NCI-H146 treated with DMSO at 0.1 percent for 48 hours (cell line): ENCODE data around the gene CALN1.
"Not testable (repeated sequence)": the region's sequence is repeated elsewhere in the genome, so short reads cannot be mapped to it uniquely, and the experiment has no call there.

Experiments
- DNase-seq: peaks from one replicate; lab custom pipeline; 2025; ENCODE audit not compliant: unreplicated experiment; lab: John Stamatoyannopoulos, UW

CALN1 gene

DNA sequence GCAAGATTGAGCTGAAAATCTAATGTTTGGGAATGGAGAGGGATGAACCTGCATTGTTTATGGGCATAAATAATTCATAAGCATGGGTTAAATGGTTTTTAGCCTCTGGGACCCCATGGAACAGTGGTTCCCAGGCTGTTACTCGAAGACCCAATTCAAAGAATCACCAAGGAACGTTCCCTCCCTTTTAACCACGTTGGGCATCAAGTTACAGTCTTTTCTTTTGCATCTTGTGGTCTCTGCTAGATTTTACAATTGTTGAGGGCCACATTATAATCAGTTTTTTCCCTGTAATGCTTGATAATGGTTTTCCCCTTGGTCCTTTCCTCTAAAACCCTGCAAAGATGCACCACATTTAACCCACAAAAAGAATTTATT lies 2.5 kb downstream of the CALN1 start:
- DNase-seq: no peak

DNA sequence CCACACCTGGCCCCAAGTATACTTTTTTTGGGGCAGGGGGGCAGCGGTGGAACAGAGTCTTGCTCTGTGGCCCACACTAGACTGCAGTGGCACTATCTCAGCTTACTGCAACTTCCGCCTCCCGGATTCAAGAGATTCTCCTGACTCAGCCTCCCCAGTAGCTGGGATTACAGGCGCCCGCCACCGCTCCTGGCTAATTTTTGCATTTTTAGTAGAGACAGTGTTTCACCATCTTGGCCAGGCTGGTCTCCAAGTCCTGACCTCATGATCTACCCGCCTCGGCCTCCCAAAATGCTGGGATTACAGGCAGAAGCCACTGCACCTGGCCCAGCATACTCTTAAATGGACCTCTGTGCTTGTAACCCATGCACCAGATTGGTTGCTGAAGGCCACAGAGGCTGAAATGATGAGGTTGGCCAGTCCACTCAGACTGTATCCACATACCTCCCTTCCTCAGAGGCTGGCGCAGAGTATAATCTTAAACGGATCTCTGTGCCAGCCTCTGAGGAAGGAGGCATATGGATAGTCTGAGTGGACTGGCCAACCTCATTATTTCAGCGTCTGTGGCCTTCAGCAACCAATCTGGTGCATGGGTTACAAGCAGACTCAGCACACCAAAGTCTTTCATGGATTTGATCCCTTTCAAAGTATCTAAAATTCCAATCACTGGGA lies 3.0 kb downstream of the CALN1 start:
- no peak for DNase-seq

DNA sequence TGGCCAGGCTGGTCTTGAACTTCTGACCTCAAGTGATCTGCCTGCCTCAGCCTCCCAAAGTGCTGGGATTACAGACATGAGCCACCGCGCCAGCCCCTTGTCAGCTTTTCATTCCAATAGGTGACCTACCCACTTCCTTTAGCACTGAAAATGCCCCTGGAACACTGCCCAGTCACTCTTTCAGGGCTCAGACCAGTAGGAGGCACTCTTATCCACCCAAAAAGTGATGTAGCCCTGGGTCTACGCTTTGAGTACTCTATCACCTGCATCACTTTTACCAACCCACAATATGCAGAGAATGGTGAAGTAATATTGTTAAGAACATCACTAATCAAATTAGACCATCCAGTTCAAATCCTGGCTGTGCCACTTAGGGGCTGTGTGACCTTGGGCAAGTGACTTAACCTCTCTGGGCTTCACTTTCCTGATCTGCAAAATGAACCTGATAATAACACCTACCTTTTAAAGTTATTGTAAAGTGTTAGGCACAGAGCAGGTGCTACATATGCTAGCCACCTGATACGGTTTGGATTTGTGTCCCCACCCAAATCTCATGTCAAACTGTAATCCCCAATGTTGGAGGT lies 5.2 kb downstream of the CALN1 start:
- DNase-seq: no peak

DNA sequence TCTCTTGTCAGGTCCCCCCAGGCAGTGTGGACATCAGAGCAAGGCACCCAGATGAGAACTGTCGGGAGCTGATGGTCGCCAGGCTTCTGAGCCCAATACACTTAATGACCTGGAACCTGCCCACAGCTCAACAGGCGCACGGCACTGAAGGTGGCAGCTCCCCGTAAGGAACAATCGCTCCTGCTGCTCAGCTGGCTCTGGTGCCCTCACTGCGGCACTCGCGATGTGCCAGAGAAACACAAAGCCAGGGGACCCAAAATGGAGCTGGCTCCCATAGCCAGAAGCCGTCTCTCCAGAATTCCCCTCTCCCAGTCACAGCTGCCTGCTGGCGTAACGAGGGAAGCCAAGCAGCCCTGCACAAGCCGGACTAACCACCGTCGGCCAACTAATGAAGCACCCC lies 6.3 kb downstream of the CALN1 start:
- DNase-seq: no peak

DNA sequence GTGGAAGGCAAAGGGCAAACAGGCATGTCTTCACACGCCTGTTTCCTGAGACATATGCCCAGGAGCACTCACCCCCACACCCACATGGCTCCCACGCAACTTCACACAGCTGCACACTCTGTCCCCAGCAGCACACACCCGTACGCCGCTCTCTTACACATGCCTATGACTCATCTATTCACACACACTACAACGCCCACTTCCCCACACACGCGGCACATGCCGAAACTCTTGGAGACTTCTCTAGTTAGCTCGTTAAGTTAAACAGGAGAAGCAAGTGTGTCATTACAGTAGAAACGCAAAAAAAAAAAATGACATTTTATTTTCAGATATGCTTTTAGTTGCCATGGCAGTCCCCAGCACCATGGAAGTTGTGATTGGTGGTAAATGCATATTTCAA lies 6.7 kb downstream of the CALN1 start:
- no peak for DNase-seq

DNA sequence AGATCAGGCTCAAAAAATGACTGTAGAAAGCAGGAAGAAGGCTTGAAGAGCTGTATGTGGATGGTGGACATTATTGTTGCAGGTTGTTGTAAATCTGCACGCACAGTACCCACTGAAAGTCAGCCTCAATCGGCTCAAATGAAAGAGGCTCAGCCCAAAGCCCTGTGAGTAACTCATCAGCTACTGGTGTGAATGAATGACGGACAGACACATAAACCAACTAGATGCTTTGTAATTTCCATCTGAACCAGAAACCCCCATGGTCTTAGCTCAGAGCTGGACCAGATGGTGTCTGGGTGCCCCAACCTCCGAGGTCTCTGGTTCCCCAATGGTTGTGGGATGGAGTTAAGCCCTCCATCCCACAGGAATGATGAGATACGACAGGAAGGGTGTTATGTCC lies 7.4 kb downstream of the CALN1 start:
- no peak for DNase-seq

DNA sequence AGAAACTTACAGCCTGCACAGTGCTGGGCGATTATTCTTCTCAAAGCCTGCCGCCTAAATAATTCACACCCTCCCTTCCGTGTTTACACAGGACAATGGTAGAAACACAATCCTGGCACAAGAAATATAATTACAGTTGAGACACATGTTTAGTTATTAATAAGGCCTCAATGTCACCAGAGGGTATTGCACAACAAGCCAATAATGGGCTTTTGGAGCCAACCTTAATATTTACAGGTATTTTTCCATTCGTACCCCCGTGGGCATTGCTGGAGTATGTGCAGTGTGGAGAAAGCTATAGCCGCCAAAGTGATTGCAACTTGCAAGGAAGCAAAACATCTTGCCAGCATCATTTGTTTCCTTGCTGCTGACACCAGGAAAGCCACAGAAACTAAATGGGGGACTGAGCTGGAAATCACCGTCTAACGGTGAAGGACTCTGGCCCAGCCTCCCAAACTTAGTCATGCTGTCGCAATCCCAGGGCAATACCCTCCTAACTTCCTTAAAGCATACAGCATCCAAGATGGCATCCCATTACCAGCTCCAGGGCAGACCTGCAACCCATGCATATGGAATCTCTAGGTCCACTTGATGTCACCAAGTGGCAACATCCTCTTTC lies 8.6 kb downstream of the CALN1 start:
- DNase-seq: no peak

DNA sequence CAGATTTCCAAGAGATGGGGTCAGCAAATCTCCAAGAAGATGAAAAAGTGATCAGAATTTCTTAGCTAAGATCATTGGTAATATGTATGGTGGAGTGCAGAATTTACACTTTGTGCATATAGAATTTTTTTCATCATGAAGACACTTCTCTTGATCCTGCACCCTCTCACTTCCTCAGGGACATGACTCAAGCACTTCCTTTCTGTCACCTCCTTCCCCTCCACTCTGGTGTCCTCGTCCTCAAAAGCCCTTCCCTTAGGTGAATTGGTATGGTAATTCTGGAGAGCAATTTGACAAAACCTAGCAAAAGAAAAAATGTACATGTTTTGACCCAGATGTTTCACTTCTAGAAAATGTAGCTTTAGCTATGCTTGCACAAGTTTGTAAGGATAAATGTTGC lies 18.1 kb downstream of the CALN1 start:
- no peak for DNase-seq

DNA sequence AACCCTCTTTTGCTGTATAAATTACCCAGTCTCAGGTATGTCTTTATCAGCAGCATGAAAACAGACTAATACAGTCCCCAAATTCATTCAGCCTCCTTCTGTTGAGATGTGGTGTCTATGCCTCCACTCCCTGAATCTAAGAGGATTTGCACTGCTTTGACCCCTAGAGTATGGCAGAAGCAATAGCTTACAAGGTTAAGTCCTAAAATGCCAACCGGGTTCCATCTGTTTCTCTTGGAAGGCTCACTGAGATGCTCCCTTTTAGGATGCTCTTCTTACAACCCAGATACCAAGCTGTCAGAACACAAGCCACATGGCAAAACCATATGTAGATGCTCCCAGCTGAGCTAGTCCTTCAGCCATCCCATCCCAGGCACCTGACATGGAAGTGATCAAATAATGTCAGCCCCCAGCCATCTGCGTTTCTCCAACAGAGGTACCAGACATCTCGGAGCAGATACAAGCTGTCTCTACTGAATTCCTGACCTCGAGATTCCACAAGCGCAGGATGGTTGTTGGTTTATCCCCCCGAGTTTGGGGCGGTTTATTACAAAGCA lies 20.2 kb downstream of the CALN1 start:
- DNase-seq: no peak

DNA sequence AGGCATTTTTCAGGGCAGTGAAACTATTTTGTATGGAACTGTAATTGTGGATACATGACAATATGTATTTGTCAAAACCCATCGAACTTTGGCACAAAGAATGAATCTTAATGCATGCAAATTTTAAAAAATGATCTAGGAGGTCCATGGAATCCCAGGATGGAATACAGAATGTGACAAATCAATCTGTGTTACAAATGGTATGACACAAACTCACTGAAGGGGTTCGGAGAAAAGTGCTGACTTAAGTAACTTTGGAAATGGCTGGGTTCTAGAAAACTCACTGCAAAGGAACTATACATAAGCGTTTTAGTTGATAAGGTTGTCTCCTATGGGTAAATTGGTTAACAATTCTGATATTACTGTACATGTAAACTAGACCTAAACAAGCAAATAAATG lies 26.0 kb downstream of the CALN1 start:
- DNase-seq: no peak

DNA sequence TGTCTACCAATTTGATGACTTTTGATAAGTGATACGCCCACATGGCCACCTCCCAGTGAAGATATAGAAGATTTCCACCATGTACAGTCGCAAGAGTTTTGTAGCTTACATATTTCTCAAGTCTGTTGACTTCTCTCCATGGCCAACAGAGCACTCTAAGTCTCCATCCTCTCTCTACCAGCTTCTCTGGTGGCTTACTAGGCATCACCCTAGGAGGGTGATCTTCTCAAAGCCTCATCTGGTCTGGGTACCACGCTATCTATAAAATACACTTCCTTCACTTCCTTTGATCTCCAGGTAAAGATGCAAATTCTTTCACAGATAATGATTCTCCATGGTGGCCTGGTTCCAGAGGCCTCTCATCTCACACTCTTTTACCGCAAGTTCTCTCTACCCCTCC lies 49.9 kb downstream of the CALN1 start:
- DNase-seq: no peak

DNA sequence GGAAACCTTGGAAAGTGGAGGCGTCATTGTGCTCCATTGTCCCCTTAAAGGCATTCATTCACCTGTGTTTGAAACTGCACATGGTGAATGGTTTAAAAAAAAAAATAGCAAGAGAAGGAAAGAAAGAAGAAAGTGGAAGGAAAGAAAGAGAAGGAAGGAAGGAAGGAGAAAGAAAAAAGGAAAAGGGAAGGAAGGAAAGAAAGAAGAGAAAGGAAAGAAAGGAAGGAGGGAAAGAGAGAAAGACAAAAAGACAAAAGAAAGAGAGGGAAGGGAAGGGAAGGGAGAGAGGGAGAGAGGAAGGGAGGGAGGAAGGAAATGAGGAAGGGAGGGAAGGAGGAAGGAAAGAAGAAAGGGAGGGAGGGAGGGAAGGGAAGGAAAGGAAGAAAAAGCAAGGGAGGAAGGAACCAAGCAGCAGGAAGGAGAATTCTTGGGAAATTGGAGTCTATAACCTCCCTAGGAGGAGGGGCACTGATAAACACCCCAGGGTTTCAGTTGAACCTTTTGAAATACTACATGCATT lies 66.9 kb downstream of the CALN1 start:
- DNase-seq: no peak

DNA sequence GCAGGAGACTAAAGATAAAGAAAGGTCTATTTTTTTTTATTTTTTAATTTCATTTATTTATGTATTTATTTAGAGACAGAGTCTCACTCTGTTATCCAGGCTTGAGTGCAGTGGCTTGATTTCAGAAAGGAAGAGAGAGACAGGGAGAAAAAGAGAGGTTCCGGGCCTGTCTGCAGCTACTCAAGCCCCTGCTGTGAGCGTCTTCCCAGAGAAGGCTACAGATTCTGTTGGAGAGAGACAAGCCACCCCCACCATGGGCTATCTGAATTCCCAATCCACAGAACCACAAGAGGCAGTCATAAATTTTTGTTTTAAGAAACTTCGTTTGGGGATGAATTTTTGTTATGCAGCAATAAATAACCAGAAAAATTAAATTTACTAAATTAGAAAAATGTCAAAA lies 68.1 kb downstream of the CALN1 start:
- no peak for DNase-seq

DNA sequence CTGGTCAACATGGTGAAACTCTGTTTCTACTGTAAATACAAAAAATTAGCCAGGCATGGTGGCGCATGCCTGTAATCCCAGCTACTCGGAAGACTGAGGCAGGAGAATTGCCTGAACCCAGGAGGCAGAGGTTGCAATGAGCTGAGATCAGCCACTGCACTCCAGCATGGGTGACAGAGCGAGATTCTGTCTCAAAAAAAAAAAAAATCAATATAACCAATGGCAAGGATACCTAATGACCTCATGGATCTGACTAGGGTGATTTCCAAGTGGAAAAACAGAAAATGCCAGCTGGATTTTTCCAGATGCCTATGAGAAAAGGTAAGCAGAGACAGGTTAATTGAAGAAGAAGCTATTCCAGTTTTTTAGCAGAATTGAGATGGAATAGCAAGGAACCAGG lies 68.8 kb downstream of the CALN1 start:
- not testable (repeated sequence) for DNase-seq

DNA sequence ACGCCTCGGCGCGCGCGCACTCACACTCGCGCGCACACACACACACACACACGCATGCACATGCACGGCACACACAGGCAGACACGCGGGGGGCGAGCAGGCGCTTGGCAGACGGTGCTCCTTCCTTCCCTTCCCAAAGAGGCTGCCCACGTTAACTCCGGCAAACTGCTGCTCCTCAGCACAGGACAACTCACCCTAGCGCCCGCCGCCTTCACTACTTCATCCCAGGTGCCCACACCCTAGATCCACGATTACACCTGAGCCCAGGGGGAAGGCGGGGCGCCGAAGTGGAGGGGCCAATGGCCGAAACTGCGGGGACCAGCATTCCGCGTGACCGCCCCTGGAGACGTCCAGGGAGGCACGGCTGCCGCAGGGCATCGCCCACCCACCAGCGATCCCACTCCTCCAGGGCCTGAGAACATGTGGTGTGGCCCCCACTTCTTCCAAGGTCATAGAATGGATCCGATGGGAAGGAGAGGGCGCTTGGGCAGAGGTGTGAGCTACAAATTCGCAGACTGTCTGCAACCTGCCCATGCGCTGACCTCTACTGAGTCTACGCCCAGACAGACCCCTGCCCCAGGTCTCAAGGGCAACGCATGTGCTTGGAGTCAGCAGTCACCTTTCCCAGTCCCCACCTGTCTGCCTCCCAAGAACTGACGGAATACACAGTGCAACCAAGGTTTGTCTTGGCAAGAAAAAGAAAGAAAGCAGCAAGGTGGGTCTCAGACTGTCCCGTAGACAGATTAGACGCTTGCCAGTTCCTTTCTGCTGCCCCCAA lies 74.6 kb downstream of the CALN1 start:
- DNase-seq: peak; percentile 20

DNA sequence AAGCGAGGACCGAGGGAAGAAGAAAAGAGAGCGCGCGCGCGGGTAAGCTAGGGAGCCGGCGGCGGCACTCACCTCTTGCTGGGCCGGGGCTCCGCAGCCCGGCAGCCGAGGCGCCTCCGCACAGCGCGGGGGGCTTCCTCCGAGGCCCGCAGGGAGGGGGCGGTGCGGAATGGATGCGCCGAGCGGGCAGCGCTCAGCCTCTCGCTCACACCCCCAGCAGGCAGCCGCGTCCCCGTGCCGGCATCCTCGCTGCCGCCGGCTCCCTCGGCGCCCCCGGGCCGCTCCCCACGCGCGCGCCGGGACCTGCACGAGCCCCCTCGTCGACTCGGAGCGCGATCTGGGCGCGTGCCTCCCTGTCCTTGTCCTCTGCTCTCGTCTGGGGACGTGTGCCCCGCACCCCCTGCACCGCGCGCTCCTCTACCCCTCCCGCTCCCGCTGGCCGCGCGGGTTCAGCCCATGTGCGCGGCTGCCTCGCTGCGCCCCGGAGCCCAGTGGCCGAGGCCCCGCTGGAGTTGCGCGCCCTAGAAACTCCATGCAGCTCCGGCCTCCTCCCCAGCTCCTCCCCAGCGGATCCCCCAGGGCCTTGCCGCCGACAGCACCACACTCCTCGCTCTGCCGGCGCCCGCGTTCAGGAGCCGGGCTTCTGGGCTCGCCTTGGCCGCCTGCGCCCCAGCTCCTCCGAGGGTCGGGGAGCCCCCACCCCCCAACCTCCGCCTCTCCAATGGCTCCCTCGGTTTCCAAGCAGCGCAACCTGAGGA lies 75.3 kb downstream of the CALN1 start:
- peak; percentile 30 for DNase-seq

DNA sequence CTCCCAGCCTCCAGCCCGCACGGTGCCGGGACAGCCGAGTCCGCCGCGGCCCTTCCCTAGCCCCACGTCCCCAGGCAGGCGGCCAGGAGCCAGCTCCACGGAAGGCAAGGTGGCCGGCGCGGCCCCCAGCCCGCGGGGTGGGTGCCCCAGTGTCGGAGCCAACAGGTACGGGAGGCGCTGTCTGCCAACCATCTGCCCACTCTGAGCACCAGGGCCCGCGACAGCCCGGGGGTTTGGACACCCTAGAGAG lies 75.8 kb downstream of the CALN1 start:
- no peak for DNase-seq

DNA sequence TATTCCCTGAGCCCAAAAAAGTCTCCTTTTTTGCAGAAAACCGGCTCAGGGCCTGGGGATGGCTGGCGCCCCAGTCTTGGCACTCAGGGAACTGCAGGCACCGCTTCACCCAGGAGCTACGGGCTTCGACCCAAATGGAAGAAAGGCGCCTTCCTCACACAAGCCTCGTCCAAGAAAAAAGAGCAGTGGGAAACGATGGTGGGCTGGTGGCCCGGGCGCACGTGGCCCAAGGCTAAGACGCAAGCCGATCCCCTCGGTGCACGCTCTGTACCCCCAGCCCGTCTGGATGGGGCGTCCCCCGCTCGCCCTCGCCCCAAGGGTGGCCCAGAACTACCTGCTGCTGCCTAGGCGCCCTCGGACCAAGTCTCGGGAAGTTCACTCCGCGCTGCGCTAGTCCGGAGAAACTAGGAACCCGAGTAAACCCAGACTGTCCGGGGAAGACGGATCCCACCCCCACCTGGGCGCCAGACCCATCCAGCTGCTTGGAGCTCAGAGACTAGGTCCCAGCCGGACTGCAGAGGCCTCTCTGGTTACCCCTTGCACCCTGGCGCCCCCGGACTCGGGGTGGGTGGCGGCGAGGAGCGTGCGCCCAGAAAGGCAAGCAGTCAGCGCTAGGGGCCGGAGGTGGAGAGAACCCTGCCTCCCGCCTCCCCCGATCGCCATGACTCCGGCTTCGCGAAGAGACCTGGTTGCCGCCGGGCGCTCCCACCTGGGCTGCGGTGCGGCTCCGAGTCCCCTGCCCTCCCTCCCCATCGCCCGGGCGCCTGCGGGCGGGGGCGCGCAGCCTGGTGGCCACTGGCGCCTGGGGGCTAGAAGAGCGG lies 76.4 kb downstream of the CALN1 start:
- DNase-seq: peak; percentile 15

DNA sequence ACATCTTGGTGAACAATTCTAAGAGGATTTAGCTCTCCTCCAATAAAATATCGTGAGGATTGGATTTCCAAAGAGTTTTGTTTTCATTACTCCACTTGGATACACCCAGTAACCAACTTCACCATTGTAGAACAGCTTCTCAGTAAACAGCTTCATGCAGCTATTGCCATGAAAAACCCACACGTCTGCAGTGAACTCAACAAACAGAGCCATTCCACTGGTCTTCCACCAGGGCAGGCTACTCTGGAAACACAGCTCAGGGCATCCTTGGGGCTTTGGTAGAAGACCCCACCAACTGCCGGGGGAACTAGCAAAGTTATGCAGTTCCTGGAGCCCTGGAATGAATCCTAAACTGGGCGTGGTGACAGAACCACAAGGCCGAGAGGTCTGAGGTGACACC lies 77.4 kb downstream of the CALN1 start:
- DNase-seq: no peak

DNA sequence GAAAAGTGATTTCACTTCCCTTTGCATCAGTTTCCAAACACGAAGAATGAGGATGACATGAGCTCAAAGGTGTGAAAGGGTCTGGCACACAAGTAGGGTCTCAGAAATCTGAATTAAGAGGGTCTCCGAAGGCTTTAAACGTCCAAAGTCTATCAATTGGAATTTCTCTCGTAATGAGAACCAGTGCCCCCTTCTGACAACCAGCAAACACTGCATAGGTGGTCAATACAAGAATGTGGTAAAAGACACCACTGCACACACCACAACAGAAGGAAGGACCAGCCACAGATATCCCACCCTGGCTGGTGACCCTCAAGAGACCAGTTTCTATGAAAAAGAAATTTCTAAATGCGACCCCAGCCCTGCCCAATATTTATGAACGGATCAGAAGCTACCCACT lies 78.1 kb downstream of the CALN1 start:
- no peak for DNase-seq
